ENCODE results near the gene NCKAP5. TPM values are rescaled to one million over a fixed set of nuclear protein-coding genes. Genes with fewer than 3 reads are reported as not detected.

NCKAP5 gene
- total RNA-seq, 1 experiment from 2014 or later, result not detected

GRCh38 chr2:133517876-133518275 is 50.4 kb downstream of the NCKAP5 start:
- no peaks in the 10 kb centered on the region for H3K36me3 ChIP-seq (ENCODE audit: low read depth)
- intact Hi-C loops (cut with micrococcal nuclease; ENCODE audit: unreplicated experiment), result loop anchor here (5.0 kb wide), 1 partner anchor 324 kb away; no protein-coding TSS in a partner anchor
- no peak for TF ChIP-seq EZH2 (IDR thresholded peaks at IDR 0.05; ENCODE audit: low read depth)
- TF ChIP-seq CTCF (conservative IDR thresholded peaks at IDR 0.05), result no peak
- peaks cover 20% of the 10 kb centered on the region; the same call in 1 of the 2 replicates for H3K27me3 ChIP-seq (ENCODE audit: insufficient read depth, low read depth)
- H3K4me3 ChIP-seq, result no peak overlapping the region
- H3K9me2 ChIP-seq (ENCODE audit: insufficient read depth), result no peaks in the 10 kb centered on the region; the same call in 1 of the 2 replicates
- no peaks in the 10 kb centered on the region for H4K20me1 ChIP-seq (ENCODE audit: insufficient read depth)
- H3K4me1 ChIP-seq (replicated peaks; ENCODE audit: insufficient read depth), result no peaks in the 10 kb centered on the region
- no peak overlapping the region for H2AFZ ChIP-seq
- no TSS peak for BruUV-seq (replicated peaks)
- no peaks in the 10 kb centered on the region for H3K9me3 ChIP-seq (ENCODE audit: insufficient read depth, low read depth)
- POLR2A ChIA-PET (ENCODE audit: unreplicated experiment), result no interaction called here
- H3K27ac ChIP-seq, result no peak overlapping the region
- H3F3A ChIP-seq (ENCODE audit: insufficient read depth, low read depth), result no peaks in the 10 kb centered on the region
- CTCF ChIA-PET, result no interaction called here
- H3K79me2 ChIP-seq (ENCODE audit: low read depth), result no peaks in the 10 kb centered on the region
- H3K4me2 ChIP-seq, result no peak overlapping the region
- DNase-seq, result no peak

- Histone ChIP-seq H3K9me3 (ENCODE audit: insufficient read depth, low read depth) (no peaks in the 10 kb centered on the region), H3K4me1 (replicated peaks; ENCODE audit: insufficient read depth) (no peaks in the 10 kb centered on the region)
- CTCF ChIA-PET, result no interaction called here
These were observed 51.7 kb downstream of the NCKAP5 start for GRCh38 chr2:133516405-133517026.

DNA sequence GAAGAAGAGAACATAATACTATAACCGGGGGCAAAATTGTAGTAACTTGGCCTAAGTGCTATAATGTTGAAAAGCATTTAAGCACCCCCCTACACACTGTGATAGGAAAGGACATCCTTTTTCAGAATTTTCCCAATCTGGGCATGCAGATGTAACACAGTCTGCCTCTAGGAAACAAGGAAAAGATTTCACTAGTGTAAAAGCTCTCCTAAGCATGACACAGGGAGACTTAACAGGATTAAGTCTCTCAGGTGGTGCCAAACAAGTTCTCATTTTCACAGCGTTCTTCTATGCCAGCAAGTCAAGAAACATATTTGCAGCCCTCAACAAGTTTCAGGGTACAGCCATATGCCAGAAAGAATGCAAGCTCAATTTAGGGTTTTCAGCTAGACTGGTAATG is 53.0 kb downstream of the NCKAP5 start:
- ChIA-PET CTCF (no interaction called here), POLR2A (ENCODE audit: unreplicated experiment) (no interaction called here)
- H3K36me3 ChIP-seq (ENCODE audit: low read depth), result no peaks in the 10 kb centered on the region
- no peaks in the 10 kb centered on the region for H3K79me2 ChIP-seq (ENCODE audit: low read depth)
- intact Hi-C loops (cut with micrococcal nuclease; ENCODE audit: unreplicated experiment), result loop anchor here (5.0 kb wide), 1 partner anchor 327 kb away; no protein-coding TSS in a partner anchor
- H3K27me3 ChIP-seq (ENCODE audit: insufficient read depth, low read depth), result peaks cover 16% of the 10 kb centered on the region; the same call in 1 of the 2 replicates
- no peak for DNase-seq
- H3K4me2 ChIP-seq, result no peak overlapping the region
- H3K9me2 ChIP-seq (ENCODE audit: insufficient read depth), result no peaks in the 10 kb centered on the region; the same call in 1 of the 2 replicates
- no peaks in the 10 kb centered on the region for H4K20me1 ChIP-seq (ENCODE audit: insufficient read depth)
- no peak for TF ChIP-seq EZH2 (IDR thresholded peaks at IDR 0.05; ENCODE audit: low read depth)
- no peak for TF ChIP-seq CTCF (conservative IDR thresholded peaks at IDR 0.05)
- H3K4me1 ChIP-seq (replicated peaks; ENCODE audit: insufficient read depth), result no peaks in the 10 kb centered on the region
- H3F3A ChIP-seq (ENCODE audit: insufficient read depth, low read depth), result no peaks in the 10 kb centered on the region
- H3K9me3 ChIP-seq (ENCODE audit: insufficient read depth, low read depth), result no peaks in the 10 kb centered on the region
- no peak overlapping the region for H3K4me3 ChIP-seq
- no TSS peak for BruUV-seq (replicated peaks)
- H2AFZ ChIP-seq, result no peak overlapping the region
- H3K27ac ChIP-seq, result no peak overlapping the region

More at GRCh38 chr2:133516405-133517026, 51.7 kb downstream of the NCKAP5 start:
- Histone ChIP-seq H3K4me3 (no peak overlapping the region), H3K4me2 (no peak overlapping the region), H3F3A (ENCODE audit: insufficient read depth, low read depth) (no peaks in the 10 kb centered on the region), H3K27me3 (ENCODE audit: insufficient read depth, low read depth) (peaks cover 16% of the 10 kb centered on the region; the same call in 1 of the 2 replicates), H4K20me1 (ENCODE audit: insufficient read depth) (no peaks in the 10 kb centered on the region), H3K27ac (no peak overlapping the region), H3K36me3 (ENCODE audit: low read depth) (no peaks in the 10 kb centered on the region), H2AFZ (no peak overlapping the region), H3K9me2 (ENCODE audit: insufficient read depth) (no peaks in the 10 kb centered on the region; the same call in 1 of the 2 replicates), H3K79me2 (ENCODE audit: low read depth) (no peaks in the 10 kb centered on the region)
- POLR2A ChIA-PET (ENCODE audit: unreplicated experiment), result no interaction called here
- intact Hi-C loops (cut with micrococcal nuclease; ENCODE audit: unreplicated experiment), result loop anchor here (5.0 kb wide), 1 partner anchor 326 kb away; no protein-coding TSS in a partner anchor
- BruUV-seq (replicated peaks), result no TSS peak
- TF ChIP-seq EZH2 (IDR thresholded peaks at IDR 0.05; ENCODE audit: low read depth), result no peak
- TF ChIP-seq CTCF (conservative IDR thresholded peaks at IDR 0.05), result no peak
- no peak for DNase-seq
